Umbilical cord (tissue), 2 donors: ENCODE data around the gene MPDZ. TPM values are rescaled to one million over a fixed set of nuclear protein-coding genes. Genes with fewer than 3 reads are reported as not detected.

ENCODE experiments used
- DNase-seq: peaks from one replicate; pipeline ENCODE4 v3.0.0-alpha.2; 2015; ENCODE audit warnings: low spot score
- total RNA-seq: library from RNA; depleted of rRNA; stranded (reverse); fragments of >200 nt; gene quantifications from one replicate; pipeline ENCODE4 v1.2.3, GENCODE V29; 2014; ENCODE audit warnings: low replicate concordance; ENCODE audit not compliant: insufficient read depth

Gene MPDZ
- total RNA-seq, 1 donor from 2014 or later: 61.2 TPM

DNA sequence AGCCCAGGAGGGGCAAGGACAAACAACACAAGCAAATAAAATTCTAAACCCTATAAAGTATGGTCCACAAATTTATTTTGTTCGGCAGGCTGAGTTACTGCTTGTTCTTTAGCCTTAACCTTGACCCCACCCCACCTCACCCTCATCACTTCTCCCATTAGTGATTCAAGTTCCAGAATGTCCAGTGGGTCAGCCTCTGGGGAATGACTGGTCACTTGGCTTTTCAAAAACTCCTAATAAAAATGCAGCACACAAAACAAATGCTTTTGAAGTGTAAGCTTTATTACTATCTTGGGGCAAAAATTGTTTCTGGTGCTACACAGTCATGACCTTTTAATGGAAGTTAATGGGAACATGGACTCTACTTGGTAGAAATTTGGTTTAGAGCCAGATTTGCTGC is 142.1 kb downstream of the MPDZ start:
- DNase-seq: no peak

DNA sequence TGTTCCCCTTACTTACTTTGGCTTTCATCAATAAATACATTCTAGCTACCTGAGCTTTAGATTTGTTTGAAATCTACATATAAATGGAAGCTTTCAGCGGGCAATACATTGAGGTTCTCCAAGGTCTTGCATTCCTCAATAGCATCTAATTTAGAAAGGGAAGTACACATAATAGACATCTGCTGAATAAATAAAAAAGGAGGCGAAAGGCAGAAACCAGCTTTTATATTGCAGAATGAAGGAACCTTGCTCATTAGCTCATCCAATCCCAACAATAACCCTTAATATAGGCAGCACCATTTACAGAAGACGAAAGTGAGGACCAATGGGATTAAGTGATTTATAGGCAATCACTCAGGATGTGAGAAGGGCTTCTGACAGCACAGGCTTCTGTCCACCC is 147.5 kb downstream of the MPDZ start:
- DNase-seq: no peak

DNA sequence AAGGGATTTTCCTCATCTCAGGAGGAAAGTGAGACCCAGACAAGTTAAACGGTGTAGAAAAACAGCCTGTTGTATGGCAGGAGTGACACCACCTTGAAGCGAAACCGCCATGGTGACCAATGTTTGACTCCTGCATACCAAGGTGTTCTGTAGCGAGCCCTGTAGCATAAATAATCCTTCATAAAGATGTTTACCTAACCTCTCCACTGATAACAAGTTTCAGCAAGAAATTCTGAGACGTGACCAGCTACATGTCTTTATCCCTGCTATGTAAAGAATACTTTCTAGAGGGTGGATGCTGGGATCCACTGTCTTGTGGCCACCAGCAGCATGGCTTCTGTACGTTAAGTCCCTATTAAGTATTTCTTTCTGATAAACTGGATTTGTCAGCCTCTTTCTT is 148.1 kb downstream of the MPDZ start:
- DNase-seq: peak; percentile 77

DNA sequence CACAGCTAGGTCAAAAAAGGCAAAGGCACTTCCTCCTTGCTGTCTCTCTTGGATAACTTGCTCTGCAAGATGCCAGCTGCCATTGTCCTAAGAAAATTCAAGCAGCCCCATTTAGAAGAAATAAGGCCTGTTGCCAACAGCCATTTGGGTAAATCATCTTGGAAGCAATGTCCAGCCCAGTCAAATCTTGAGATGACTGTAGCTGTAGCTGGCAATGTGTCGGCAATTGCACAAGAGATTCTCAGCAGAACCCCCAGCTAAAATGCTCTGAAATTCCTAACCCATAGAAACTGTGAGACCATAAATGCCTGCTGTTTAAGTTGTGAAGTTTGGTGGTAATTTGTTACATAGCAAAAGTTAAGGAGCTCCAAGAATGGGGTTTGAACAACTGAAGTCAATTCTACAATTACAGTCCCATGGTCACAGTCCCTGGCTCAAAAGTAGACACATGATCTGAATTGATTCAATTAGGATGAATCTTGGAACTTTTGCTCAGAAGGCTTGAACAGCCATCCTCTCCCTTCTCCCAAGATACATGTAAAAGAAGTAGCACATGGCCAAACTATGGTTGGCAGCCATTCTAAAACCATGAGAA is 151.1 kb downstream of the MPDZ start:
- no peak for DNase-seq

DNA sequence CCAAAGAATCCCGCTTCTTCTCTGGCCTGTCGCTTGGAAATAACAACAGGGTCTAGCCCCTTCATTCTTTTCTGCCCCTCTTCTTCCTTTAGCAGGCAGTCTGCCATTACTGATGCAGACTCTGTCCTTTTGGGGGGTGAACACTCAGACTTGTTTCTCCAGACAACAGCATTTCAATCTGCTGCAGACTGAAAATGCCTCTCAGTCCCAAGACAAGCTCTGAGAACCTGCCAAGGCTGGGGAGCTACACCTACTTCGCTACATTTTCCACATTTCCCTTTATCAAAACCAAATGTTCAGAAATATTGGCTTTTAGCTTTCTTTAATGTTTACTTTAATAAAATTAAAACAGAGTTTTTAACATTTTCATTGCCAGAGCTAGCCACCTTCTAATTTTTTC is 152.4 kb downstream of the MPDZ start:
- no peak for DNase-seq

DNA sequence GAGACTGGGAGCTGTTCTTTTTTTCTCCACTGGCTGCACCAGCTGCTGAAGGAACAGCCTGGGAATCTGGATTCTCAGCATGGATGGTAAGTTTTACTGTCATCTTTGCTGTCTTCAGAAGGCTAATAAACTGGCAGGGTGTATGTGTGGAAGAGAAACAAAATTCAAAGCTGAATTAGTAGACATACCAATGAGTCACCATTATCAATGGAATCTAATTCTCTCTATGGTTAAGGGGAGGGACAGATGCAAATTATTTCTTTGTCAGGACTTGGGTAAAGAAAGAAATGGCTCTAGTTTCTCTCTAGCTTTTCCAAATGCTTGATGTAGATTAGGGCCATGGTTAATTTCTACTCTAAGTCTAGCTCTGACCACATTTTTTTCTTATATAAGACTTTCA is 154.2 kb downstream of the MPDZ start:
- DNase-seq: no peak

DNA sequence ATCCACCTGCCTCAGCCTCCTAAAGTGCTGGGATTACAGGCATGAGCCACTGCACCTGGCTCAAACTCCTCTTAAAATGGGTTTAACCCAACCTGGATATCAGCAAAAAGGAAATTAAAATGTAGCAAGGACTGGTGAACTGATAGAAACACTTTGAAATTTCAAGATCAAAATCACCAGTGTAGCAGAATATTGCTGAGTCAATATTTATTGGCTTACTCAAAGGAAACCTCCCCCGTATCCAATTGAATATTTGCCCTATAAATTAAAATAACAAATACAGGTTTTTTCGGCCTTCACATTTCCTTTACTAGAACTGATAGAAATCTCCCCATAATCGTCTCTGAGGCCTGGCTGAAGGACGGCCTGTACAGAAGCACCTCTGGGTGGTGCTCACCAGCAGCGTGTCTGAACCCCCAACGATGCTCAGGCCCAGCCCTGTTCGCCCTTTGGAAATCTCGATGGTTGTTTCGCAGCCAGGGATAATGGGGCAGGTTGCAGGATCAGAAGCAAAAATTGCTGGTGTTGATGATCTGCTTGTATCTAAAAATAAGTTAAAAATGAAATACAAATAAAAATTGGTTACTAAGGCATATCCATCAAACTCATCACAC is 156.6 kb downstream of the MPDZ start:
- no peak for DNase-seq

DNA sequence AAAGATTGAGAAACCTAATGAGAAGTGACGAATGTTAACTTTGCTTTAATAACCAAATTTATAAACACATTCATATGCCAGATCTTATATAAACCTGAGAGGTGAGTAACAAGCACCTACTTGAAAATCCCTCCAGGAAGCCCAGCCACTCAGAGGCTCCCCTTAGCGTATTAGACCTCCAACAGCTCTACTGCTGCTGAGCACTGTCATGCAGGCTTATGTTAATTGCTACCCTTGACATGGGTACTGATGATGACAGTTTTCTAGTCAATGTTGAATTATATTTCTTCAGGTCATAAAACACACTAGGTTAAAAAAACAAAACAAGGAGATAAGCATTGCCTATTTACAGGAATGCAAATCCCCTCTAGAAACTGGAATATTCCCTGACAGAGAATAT is 161.2 kb downstream of the MPDZ start:
- no peak for DNase-seq

DNA sequence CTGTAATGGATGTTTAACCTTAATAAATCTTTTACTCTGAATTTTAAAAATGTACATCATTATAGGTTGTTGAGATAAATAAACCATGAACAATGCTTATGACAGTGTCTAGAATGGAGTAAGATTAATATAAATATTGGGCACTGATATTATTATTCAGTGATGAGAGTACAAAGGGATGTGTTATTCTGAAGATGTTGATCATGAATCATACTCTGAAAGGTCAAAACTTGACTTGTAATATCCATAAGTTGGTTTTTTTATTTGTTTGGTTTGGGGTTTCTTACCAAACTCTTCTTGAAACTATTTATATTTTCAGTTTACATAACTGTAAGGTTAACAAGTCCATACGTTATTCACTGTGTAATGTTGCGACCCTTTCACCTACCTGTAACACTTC is 163.2 kb downstream of the MPDZ start:
- no peak for DNase-seq

DNA sequence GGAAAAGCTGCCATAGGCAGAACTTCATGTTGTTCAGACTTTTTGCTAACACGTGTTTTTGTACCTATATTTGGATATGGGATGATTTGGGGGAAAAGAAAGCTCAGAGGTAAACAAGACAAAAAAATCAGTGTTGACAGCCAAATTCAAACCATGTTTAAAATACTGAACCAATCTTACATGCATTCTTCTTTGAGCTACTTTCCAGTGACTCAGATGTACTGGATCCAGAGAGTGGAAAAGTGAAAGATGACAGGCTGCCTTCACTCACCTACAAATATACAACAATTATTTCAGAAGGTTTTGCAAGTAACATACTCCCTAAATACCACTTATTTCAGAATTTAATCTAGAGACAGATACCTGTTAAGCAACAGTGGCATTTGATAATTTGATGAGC is 165.7 kb downstream of the MPDZ start:
- no peak for DNase-seq

DNA sequence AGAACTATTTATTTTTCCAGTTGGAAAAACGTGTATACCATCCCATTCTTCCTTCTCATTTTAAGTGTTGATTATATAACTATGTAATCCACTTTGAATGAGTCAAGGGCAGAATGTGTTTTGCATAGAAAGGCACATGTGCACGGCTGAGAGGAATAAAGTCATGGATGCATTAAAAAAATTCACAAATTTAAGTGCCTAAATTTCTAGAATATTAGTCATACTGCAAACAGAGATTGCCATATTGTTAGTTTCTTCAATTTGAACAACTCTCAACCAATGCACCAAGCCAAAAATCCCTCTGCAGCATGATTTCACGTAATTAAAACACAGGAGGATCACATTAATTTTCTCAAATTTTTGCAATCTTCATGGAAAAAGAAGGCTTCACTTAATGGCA is 166.3 kb downstream of the MPDZ start:
- DNase-seq: no peak

DNA sequence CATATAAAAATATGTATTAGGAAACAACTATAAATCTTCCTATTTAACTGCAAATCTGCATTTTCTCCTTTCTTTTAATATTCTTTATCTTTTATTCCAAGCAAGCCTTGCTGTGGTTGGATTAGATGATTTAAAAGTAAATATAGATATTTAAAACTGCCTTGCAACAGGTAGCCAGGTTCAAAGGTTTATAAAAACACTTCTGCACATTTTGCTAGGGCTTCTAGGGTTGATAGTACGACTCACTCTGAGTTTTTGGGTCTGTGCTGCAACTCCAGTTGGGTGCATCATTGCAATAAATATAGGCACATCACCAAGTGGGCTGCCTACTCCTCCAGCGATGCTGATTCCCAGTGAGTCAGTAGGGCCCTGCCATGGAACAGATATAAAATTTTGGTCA is 167.7 kb downstream of the MPDZ start:
- no peak for DNase-seq

DNA sequence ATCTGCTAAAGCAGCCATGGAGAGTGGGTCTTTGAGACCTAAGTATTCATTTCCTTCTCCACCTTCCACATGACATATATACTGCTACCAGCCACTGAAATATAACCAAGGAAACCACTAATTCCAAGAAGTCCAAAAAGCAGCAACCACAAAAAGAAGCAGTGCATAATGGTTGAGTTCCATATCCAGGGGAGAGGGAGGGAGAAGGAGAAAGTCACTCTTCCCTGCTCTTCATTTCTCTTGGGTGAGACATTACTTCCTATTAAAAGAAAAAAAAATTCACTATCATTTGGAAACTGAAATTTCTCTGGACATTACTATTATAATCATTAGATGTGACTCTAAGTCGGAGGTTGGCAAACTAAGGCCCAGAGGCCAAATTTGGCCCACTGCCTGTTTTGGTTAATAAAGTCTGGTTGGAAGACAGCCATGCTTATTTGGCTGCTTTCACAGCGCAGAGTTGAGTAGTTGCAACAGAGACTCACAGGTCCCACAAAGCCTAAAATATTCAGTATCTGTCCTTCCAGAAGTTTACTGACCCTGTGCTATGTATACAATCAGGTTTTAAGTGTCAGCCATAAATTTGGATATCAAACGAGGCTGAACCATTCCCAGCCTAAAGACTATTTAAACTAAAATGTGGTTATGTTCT is 168.6 kb downstream of the MPDZ start:
- DNase-seq: peak; percentile 18

DNA sequence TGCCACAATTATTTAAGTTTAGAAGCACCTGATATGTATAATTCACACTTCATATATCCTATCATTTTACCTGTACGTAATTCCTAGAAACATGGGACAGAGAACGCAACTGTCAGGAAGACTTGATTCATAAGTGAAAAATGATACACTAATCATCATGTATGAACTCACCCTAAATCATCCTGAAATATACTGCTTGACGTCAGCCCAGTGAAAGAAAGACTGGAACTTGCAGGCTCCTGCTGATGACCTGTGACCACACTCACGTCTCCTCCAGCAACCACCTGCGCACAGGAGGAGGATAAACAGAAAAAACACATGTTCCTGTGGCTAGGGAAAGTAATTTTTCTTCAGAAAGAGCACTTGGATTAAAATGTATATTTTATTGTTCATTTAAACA is 169.7 kb downstream of the MPDZ start:
- DNase-seq: no peak

DNA sequence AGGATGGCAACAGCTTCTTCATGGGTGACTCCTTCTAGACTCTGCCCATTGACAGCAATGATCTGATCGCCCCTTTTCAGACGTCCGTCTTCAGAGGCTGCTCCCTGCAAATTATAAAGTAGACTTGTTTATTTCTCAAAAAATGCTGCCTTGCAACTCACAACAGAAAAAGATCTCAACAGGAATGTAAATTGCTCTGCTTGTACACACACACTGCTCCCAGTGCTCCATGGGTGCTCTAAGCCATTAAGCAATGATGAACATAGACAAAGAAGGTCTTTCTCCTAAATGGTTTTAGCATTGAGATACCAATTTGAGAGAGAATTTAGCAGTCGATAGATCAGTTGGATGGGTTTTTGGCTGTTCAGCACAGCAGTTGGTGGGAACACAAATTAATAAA is 172.5 kb downstream of the MPDZ start:
- no peak for DNase-seq

DNA sequence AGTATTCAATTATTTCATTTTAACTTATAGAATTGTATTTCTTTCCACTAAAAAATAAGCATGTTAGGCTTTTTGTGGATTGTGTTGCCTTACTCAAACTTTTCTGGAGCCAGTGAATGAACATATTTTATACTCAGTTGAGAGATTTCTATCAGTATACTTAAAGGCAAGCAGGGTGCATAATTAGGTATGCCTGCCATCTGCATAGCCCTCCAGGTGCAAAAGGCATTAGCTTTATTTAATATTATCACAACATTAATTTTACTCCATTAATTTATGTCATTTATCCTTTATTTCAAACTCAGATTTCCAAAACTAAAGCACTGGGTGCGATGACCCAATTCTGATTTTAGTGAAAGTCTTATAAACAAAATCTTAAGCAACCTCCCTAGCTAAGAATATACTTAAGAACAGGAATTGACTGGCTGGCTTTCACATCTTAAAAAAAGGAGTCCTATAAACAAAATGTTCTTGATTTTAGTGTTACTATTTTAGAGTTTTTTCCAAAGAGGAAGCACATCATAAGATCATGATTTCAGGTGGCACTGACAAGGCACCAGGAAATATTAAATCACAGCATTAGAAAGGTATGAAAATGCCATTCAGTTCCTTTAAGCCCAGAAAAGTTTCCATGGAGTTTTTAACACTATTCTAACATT is 178.4 kb downstream of the MPDZ start:
- DNase-seq: no peak

DNA sequence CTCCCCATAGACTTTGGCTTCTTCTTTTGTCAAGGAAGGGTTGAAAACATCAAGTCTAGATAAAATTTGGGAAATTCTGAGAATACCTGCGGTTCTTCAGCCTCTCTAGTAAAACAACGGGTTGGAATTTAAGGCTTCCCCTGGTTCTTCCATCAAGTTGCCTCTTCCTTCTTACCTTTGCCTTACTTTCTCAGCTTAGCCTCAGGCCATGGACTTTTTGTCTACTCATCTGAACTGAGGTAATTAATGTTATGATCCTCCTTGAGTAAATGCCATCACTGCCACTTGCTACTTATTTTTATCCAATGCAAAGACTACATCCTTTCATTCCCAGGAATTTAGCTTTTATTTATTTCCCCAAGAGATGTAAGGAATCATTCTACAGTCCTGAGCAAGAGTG is 184.4 kb downstream of the MPDZ start:
- no peak for DNase-seq

DNA sequence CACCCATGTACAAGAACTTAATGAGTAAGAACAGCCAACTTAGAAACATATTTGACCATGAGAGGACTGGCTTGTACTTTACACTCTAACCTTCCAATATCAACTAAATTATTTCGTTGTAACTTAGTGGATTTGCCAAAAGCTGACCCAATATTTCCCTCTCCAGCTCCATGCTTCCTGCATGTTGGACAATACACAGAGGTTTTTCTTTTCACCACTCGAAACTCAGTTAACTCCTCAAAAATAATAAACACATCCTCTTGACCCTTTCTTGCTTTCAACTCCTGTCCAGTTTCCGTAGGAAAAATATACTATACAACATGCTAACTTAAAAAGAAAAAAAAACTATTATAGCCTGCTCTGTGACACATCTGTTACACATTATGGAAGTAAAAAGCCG is 188.9 kb downstream of the MPDZ start:
- no peak for DNase-seq

DNA sequence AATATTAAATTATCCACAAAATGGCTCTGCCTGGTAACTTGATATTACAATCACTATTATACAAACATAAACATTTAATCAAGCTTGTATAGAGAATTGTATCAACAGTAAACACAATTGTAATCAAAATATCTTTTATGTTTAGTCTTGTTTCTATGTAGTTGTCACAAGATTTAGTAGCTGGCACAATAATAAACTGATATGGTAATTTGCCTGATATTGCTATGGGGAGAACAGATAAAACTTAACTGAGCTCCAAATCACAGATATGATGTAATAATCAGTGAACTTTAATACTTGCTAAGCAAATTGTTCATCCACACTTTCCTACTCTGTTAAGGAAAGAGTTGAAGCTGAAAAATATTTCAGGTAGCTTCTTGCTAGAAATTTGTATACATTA is 189.8 kb downstream of the MPDZ start:
- no peak for DNase-seq

DNA sequence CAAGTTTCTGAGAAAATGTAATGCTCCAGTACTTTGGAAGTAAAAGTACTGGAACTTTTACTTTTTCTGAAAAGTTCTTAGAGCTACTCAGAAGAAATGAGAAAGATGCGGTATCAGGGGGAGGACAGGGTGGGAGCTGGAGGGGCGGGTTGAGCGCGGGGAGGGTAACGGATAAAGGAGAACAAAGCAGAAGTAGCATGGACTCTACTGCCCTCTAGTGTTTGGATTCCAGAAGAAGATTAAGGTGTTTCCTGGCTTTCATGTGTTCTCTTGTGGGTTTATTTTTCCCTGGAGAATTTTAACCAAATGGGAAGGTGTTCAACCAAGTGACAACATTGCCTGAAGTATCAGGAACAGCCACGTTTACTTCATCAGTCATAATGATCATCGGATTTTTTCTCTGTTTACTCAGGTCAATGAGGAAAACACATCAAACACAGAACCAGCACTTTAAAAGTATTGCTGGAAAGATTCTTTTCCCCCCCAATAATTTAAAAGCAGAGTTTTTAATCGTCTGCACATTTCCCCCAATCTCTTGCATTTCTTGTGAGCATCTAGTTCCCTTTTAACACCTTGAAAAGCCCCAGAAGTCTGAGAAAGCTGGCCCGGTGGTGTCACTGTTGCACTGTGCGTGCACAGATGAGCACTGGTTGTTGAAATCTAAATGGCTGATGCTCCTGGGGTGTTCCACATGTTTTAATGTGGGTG is 190.6 kb downstream of the MPDZ start:
- DNase-seq: peak; percentile 76

DNA sequence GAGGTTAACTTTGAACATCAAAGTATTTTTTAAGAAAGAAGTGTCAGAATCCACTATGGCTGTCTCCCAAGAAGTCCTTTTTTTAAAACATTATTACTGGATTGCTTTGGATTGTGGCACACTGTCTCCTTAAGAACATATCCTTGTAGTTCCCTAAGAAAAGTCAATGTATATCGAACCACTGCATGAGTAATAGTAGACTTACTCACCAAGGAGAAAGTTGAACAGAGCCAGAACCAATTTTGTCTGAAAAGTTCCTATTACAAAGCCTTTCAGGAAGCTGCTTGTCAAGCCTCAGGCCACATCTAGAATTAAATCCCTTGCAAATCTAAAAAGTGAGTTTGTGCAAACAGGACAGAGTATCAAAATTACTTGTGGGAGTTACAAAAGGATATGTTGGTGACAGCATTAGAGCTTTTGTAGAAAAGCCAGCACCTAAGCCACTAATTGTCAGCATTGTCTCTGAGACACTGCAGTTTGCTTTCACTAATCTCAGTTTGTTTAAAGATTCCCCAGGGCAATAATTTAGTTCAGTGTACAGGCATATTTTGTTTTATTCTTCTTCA is 195.4 kb downstream of the MPDZ start:
- DNase-seq: peak; percentile 49

DNA sequence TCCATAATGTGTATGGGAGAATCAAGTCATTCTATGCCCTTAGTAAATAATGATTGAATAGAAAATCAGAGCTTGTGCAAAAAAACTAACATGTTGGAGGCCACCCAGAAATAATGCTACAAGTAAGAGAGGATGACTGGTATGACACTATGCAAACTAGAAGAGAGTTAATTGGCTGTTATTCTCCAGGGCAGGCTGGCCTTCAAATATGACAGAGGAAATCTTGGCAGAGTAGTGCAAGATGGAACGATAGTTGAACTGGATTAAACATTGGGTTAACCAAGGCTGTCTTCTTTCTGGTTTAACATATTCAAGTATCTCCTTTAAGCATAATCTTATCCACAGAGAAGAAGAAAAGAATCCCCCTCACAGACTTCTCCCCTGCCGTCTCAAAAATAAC is 196.1 kb downstream of the MPDZ start:
- DNase-seq: no peak
